GM23338 (cell line): Measurements from ENCODE around the gene ATG4B. TPM values are rescaled to one million over a fixed set of nuclear protein-coding genes. Genes with fewer than 3 reads are reported as not detected.
A peak's percentile ranks its signal among the peaks of the same experiment; 100 is the strongest.

Experiments used
- ATAC-seq: fragments of 200-7000 bp; cut with Tn5 transposase; 3 replicates; pipeline ENCODE4 v1.9.1; 2020
- DNase-seq: peaks from one replicate; pipeline ENCODE4 v3.0.0-alpha.2; 2015; ENCODE audit warnings: low spot score
- H2AFZ ChIP-seq: fragments of 200-600 bp; sonication (generic); 2 replicates; pipeline ENCODE4 v1.8.0; 2016; ENCODE audit warnings: antibody characterized with exemption, mild to moderate bottlenecking, moderate library complexity
- H3F3A ChIP-seq: fragments of 200-600 bp; sonication (generic); replicated peaks from 2 replicates; pipeline ENCODE4 v1.8.0; 2017; ENCODE audit warnings: antibody characterized with exemption, mixed run types, low read depth
- H3K27ac ChIP-seq: fragments of 200-600 bp; sonication (generic); 2 replicates; pipeline ENCODE4 v1.6.1; 2016; ENCODE audit warnings: low read depth
- H3K27me3 ChIP-seq: fragments of 200-600 bp; sonication (generic); 2 replicates; pipeline ENCODE4 v1.8.0; 2016; ENCODE audit warnings: mild to moderate bottlenecking, mixed run types, moderate library complexity; ENCODE audit not compliant: insufficient read depth
- H3K36me3 ChIP-seq: fragments of 200-600 bp; sonication (generic); 2 replicates; pipeline ENCODE4 v1.8.0; 2016; ENCODE audit warnings: mild to moderate bottlenecking; ENCODE audit not compliant: insufficient read depth
- H3K4me1 ChIP-seq: fragments of 200-600 bp; sonication (generic); 2 replicates; pipeline ENCODE4 v1.8.0; 2016; ENCODE audit warnings: mild to moderate bottlenecking, moderate library complexity; ENCODE audit not compliant: insufficient read depth
- H3K4me2 ChIP-seq: fragments of 200-600 bp; sonication (generic); 2 replicates; pipeline ENCODE4 v1.7.1; 2017; ENCODE audit warnings: mixed run types
- H3K4me3 ChIP-seq: fragments of 200-600 bp; sonication (generic); 2 replicates; pipeline ENCODE4 v1.6.1; 2016; ENCODE audit warnings: mixed run types
- H3K79me2 ChIP-seq: fragments of 200-600 bp; sonication (generic); replicated peaks from 2 replicates; pipeline ENCODE4 v1.8.0; 2017; ENCODE audit warnings: mild to moderate bottlenecking; ENCODE audit not compliant: insufficient read depth
- H3K9me2 ChIP-seq: fragments of 200-600 bp; sonication (generic); 2 replicates; pipeline ENCODE4 v1.8.0; 2017; ENCODE audit not compliant: insufficient read depth
- H4K20me1 ChIP-seq: fragments of 200-600 bp; sonication (generic); replicated peaks from 2 replicates; pipeline ENCODE4 v1.8.0; 2017; ENCODE audit warnings: mild to moderate bottlenecking; ENCODE audit not compliant: insufficient read depth
- H3K27ac Mint-ChIP-seq: 2 replicates; pipeline ENCODE4 v1.8.0; 2020; ENCODE audit warnings: inconsistent platforms, mild to moderate bottlenecking, moderate library complexity, mixed read lengths
- H3K27me3 Mint-ChIP-seq: 3 replicates; pipeline ENCODE4 v1.8.0; 2022; ENCODE audit warnings: low read depth, mild to moderate bottlenecking, moderate library complexity, mixed read lengths, inconsistent platforms; ENCODE audit not compliant: insufficient read depth, poor library complexity
- H3K36me3 Mint-ChIP-seq: 3 replicates; pipeline ENCODE4 v1.8.0; 2021; ENCODE audit warnings: low read depth, mild to moderate bottlenecking, inconsistent platforms, moderate library complexity, mixed read lengths
- H3K4me1 Mint-ChIP-seq: 3 replicates; pipeline ENCODE4 v1.8.0; 2020; ENCODE audit warnings: mild to moderate bottlenecking, inconsistent platforms, mixed read lengths
- H3K4me3 Mint-ChIP-seq: 3 replicates; pipeline ENCODE4 v1.8.0; 2021; ENCODE audit warnings: moderate library complexity, mild to moderate bottlenecking, inconsistent platforms, mixed read lengths
- H3K9me3 Mint-ChIP-seq: 3 replicates; pipeline ENCODE4 v1.8.0; 2020; ENCODE audit warnings: moderate library complexity, mild to moderate bottlenecking, inconsistent platforms, mixed read lengths
- EZH2 ChIP-seq: fragments of 200-600 bp; sonication (generic); IDR thresholded peaks from one replicate; pipeline ENCODE4 v1.8.0; 2017; ENCODE audit warnings: antibody characterized with exemption, mild to moderate bottlenecking, low read depth; ENCODE audit not compliant: unreplicated experiment
- NANOG ChIP-seq: IDR thresholded peaks from 2 replicates; pipeline ENCODE4 v1.6.1; 2016; ENCODE audit warnings: antibody characterized with exemption, borderline replicate concordance
- STAT1 ChIP-seq: IDR thresholded peaks from one replicate; pipeline ENCODE4 v1.6.1; 2016; ENCODE audit warnings: antibody characterized with exemption; ENCODE audit not compliant: unreplicated experiment
- ZNF114 ChIP-seq: fragments of 250-450 bp; sonication (Bioruptor Pico); IDR thresholded peaks from 2 replicates; pipeline ENCODE4 v1.5.0; 2020; ENCODE audit warnings: mild to moderate bottlenecking, moderate library complexity
- ZNF331 ChIP-seq: fragments of 250-450 bp; sonication (Bioruptor Pico); IDR thresholded peaks from 2 replicates; pipeline ENCODE4 v1.5.0; 2020; ENCODE audit warnings: low read depth, mild to moderate bottlenecking, moderate library complexity
- polyA plus RNA-seq: library from polyadenylated mRNA; unstranded; fragments of >200 nt; fragmentation: Nextera tagmentation; extraction: Ambion mirVana; gene quantifications from 2 replicates; pipeline ENCODE4 v1.2.1, GENCODE V29; 2016
- total RNA-seq: library from RNA; depleted of rRNA; stranded (reverse); fragments of >200 nt; shearing (Covaris generic); gene quantifications from 2 replicates; pipeline ENCODE4 v1.2.3, GENCODE V29; 2014
- TF ChIP-seq, protein P1 (sequence below), 2 experiments: fragments of 200-600 bp in 1 of 2; sonication (generic) in 1 of 2; conservative IDR thresholded peaks; 2 replicates each; pipeline versions ENCODE4 v1.5.1 to v1.6.1; 2016 to 2017; ENCODE audit warnings: antibody characterized with exemption in 2 of 2, low read depth in 2 of 2, mild to moderate bottlenecking in 2 of 2, moderate library complexity in 1 of 2
- TF ChIP-seq, protein P2 (sequence below): fragments of 250-450 bp; sonication (Bioruptor Pico); IDR thresholded peaks from 2 replicates; pipeline ENCODE4 v1.5.0; 2020; ENCODE audit warnings: mild to moderate bottlenecking, moderate library complexity

Gene ATG4B
- total and polyA plus RNA-seq, 2 experiments from 2014 or later: 102 to 104 TPM

DNA sequence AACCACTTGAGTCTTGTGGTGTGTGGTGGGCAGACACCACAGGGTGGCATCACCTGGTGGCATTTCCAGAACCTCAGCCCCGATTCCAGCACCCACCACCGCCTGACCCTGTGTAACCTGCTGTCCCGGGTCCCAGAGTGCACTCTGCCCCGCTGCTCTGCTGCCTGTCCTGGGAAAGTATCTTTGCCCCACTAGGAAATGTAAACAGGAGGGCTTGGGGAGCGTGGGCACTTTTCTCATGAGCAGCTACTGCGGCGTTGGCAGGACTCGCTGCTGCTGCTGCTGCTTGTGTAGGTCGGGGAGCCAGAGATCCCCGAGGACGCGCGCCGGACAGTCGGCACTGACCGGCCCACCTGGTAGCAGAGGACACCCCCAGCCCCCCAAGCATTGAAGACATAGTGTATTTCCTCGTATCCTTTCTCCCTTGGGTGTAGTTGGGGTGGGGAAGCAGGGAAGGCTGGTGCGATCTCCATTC lies 35.7 kb downstream of the ATG4B start:
- H3K27ac ChIP-seq: no peak overlapping the region; the same call in 1 of the 2 replicates
- H4K20me1 ChIP-seq: no peaks in the 10 kb centered on the region; the same call in 1 of the 2 replicates
- TF ChIP-seq, protein P1, sequence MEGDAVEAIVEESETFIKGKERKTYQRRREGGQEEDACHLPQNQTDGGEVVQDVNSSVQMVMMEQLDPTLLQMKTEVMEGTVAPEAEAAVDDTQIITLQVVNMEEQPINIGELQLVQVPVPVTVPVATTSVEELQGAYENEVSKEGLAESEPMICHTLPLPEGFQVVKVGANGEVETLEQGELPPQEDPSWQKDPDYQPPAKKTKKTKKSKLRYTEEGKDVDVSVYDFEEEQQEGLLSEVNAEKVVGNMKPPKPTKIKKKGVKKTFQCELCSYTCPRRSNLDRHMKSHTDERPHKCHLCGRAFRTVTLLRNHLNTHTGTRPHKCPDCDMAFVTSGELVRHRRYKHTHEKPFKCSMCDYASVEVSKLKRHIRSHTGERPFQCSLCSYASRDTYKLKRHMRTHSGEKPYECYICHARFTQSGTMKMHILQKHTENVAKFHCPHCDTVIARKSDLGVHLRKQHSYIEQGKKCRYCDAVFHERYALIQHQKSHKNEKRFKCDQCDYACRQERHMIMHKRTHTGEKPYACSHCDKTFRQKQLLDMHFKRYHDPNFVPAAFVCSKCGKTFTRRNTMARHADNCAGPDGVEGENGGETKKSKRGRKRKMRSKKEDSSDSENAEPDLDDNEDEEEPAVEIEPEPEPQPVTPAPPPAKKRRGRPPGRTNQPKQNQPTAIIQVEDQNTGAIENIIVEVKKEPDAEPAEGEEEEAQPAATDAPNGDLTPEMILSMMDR (conservative IDR thresholded peaks at IDR 0.05; ENCODE audit: low read depth in 2 of 2): no peak
- TF ChIP-seq STAT1 (no peak), EZH2 (no peak), NANOG (no peak), ZNF331 (CRISPR knock-in tag) (no peak)
- peaks cover 5% of the 10 kb centered on the region; the same call in 2 of the 3 replicates for H3K4me1 Mint-ChIP-seq
- H3K36me3 ChIP-seq: peaks cover 4% of the 10 kb centered on the region; the same call in 1 of the 2 replicates
- peaks cover 8% of the 10 kb centered on the region for H3K27me3 Mint-ChIP-seq
- H3K27ac Mint-ChIP-seq: 0 out of 2 replicates have a peak overlapping the region, but pooled peaks have one; percentile 23
- H3K4me1 ChIP-seq: no peaks in the 10 kb centered on the region
- no peak overlapping the region for H3K4me2 ChIP-seq
- DNase-seq (no peak), ATAC-seq (no peak)
- no peak overlapping the region for H3K4me3 ChIP-seq
- H3K36me3 Mint-ChIP-seq: peaks cover 52% of the 10 kb centered on the region
- H3K9me2 ChIP-seq: no peaks in the 10 kb centered on the region
- no peaks in the 10 kb centered on the region for H3K79me2 ChIP-seq
- H3K9me3 Mint-ChIP-seq: no peaks in the 10 kb centered on the region
- H2AFZ ChIP-seq: no peak overlapping the region
- H3K4me3 Mint-ChIP-seq: no peak overlapping the region
- no peaks in the 10 kb centered on the region for H3K27me3 ChIP-seq
- no peaks in the 10 kb centered on the region; the same call in none of the 2 replicates for H3F3A ChIP-seq

DNA sequence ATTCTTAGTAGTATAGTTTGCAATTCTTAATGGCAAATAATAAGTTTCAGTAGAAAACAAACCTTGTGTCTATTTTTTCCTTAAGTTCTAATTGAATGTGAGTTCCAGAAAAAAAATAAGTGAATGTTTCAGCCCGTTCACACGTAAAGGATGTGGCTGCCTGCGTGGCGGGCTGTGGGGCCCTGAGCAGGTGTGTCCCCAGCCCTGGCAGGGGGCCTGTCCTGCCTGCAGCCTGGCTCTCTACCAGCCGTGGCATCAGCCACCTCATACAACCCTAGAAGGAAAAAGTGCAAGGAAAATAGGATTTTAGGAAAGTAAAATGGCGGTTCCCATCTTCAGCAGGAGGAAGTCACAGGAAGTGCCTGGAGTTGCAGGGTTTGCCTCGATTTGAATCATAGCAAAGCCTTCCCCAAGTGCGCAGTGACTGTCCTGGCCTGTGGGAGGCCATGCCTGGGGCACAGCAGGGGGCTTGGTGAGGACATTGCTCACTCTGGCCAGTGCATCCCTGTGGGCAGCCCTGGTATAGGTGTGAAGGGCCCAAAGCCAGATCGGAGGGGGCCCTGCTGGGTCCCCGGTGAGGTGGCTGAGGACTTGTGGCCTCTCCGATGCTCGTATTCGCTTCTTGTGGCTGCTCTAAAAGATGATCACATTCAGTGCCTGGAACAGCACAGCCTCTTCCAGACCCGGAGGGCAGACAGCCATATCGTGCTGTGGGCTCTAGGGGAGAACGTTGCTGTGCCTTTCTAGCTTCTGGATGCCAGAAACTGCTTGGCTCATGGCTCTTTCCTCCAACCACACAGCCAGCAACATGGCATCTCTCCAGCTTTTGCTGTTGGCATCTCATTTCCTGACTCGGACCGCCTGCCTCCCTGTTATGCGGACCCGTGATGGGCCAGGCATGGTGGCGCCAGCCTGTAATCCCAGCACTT lies 36.6 kb downstream of the ATG4B start:
- peaks cover 4% of the 10 kb centered on the region for H4K20me1 ChIP-seq
- no peak overlapping the region for H3K4me2 ChIP-seq
- Mint-ChIP-seq H3K9me3 (no peaks in the 10 kb centered on the region), H3K27ac (peak overlapping the region; percentile 74; the same call in 1 of the 2 replicates), H3K36me3 (peaks cover 52% of the 10 kb centered on the region), H3K27me3 (peaks cover 13% of the 10 kb centered on the region), H3K4me3 (no peak overlapping the region), H3K4me1 (peaks cover 5% of the 10 kb centered on the region; the same call in 2 of the 3 replicates)
- DNase-seq (peak; percentile 80), ATAC-seq (peak; percentile 75)
- H2AFZ ChIP-seq: no peak overlapping the region
- H3K9me2 ChIP-seq: no peaks in the 10 kb centered on the region
- H3K4me3 ChIP-seq: no peak overlapping the region
- peak overlapping the region; percentile 63; the same call in 1 of the 2 replicates for H3K27ac ChIP-seq
- H3K4me1 ChIP-seq: no peaks in the 10 kb centered on the region
- no peaks in the 10 kb centered on the region; the same call in none of the 2 replicates for H3F3A ChIP-seq
- H3K27me3 ChIP-seq: no peaks in the 10 kb centered on the region
- TF ChIP-seq, protein P2, sequence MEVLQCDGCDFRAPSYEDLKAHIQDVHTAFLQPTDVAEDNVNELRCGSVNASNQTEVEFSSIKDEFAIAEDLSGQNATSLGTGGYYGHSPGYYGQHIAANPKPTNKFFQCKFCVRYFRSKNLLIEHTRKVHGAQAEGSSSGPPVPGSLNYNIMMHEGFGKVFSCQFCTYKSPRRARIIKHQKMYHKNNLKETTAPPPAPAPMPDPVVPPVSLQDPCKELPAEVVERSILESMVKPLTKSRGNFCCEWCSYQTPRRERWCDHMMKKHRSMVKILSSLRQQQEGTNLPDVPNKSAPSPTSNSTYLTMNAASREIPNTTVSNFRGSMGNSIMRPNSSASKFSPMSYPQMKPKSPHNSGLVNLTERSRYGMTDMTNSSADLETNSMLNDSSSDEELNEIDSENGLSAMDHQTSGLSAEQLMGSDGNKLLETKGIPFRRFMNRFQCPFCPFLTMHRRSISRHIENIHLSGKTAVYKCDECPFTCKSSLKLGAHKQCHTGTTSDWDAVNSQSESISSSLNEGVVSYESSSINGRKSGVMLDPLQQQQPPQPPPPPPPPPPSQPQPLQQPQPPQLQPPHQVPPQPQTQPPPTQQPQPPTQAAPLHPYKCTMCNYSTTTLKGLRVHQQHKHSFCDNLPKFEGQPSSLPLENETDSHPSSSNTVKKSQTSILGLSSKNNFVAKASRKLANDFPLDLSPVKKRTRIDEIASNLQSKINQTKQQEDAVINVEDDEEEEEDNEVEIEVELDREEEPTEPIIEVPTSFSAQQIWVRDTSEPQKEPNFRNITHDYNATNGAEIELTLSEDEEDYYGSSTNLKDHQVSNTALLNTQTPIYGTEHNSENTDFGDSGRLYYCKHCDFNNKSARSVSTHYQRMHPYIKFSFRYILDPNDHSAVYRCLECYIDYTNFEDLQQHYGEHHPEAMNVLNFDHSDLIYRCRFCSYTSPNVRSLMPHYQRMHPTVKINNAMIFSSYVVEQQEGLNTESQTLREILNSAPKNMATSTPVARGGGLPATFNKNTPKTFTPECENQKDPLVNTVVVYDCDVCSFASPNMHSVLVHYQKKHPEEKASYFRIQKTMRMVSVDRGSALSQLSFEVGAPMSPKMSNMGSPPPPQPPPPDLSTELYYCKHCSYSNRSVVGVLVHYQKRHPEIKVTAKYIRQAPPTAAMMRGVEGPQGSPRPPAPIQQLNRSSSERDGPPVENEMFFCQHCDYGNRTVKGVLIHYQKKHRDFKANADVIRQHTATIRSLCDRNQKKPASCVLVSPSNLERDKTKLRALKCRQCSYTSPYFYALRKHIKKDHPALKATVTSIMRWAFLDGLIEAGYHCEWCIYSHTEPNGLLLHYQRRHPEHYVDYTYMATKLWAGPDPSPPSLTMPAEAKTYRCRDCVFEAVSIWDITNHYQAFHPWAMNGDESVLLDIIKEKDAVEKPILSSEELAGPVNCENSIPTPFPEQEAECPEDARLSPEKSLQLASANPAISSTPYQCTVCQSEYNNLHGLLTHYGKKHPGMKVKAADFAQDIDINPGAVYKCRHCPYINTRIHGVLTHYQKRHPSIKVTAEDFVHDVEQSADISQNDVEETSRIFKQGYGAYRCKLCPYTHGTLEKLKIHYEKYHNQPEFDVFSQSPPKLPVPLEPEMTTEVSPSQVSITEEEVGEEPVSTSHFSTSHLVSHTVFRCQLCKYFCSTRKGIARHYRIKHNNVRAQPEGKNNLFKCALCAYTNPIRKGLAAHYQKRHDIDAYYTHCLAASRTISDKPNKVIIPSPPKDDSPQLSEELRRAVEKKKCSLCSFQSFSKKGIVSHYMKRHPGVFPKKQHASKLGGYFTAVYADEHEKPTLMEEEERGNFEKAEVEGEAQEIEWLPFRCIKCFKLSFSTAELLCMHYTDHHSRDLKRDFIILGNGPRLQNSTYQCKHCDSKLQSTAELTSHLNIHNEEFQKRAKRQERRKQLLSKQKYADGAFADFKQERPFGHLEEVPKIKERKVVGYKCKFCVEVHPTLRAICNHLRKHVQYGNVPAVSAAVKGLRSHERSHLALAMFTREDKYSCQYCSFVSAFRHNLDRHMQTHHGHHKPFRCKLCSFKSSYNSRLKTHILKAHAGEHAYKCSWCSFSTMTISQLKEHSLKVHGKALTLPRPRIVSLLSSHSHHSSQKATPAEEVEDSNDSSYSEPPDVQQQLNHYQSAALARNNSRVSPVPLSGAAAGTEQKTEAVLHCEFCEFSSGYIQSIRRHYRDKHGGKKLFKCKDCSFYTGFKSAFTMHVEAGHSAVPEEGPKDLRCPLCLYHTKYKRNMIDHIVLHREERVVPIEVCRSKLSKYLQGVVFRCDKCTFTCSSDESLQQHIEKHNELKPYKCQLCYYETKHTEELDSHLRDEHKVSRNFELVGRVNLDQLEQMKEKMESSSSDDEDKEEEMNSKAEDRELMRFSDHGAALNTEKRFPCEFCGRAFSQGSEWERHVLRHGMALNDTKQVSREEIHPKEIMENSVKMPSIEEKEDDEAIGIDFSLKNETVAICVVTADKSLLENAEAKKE: no peak
- TF ChIP-seq NANOG (no peak), ZNF114 (no peak)
- TF ChIP-seq, protein P1 (conservative IDR thresholded peaks at IDR 0.05; ENCODE audit: low read depth in 2 of 2): peak in 1 of 2 experiments; percentile 28; a peak in 2 of 4 replicates
- peaks cover 4% of the 10 kb centered on the region; the same call in 1 of the 2 replicates for H3K36me3 ChIP-seq
- no peaks in the 10 kb centered on the region for H3K79me2 ChIP-seq
